ENCODE results near the gene BRSK1.

DNA sequence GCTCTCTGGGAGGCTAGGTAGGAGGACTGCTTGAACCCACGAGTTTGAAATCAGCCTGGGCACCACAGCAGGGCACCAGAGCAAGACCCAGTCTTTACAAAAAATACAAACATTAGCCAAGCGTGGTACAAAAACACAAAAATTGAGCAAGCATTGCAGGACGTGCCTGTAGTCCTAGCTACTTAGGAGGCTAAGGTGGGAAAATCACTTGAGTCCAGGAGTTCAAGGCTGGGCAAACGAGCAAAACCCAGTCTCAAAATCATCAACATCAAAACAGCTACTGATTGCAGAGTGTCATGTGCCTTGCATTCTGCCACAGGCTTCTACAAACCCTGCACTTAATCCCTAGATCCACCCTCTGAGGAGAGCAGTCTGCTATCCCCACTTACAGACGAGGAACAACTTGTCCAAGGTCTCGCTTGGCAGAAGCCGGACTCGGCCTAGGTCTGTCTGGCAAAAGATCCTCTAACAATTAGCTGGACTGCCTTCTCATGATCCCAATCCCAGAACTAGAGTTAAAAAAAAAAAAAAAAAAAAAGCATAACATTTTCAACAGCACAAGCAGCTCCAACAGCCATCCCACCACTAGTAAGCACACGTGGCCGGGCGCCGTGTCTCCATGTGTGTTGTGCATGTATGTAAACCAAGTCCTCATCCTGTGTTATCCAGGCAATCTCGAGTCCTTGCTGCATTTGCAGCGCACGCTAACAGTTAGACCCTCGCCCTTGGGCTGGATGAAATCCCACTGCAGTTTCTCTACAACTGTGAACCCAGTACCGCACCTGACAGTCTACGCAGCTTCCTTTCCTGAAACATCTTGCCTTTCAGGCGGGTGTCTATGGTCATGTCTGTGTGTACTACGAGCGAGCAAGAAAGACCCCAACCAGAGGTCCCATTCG is 27.0 kb upstream of the BRSK1 start:
- TF ChIP-seq, protein P1, sequence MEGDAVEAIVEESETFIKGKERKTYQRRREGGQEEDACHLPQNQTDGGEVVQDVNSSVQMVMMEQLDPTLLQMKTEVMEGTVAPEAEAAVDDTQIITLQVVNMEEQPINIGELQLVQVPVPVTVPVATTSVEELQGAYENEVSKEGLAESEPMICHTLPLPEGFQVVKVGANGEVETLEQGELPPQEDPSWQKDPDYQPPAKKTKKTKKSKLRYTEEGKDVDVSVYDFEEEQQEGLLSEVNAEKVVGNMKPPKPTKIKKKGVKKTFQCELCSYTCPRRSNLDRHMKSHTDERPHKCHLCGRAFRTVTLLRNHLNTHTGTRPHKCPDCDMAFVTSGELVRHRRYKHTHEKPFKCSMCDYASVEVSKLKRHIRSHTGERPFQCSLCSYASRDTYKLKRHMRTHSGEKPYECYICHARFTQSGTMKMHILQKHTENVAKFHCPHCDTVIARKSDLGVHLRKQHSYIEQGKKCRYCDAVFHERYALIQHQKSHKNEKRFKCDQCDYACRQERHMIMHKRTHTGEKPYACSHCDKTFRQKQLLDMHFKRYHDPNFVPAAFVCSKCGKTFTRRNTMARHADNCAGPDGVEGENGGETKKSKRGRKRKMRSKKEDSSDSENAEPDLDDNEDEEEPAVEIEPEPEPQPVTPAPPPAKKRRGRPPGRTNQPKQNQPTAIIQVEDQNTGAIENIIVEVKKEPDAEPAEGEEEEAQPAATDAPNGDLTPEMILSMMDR (conservative IDR thresholded peaks at IDR 0.05; ENCODE audit: low read depth, low read length) = no peak
- no peak for TF ChIP-seq EZH2 (IDR thresholded peaks at IDR 0.05; ENCODE audit: low read length, unreplicated experiment)

Measured in PC-3 (cell line).